Activated T-cell treated with anti-CD3 and anti-CD28 coated beads, Interleukin-2, amount 50 U/mL, for 1 hour (primary cell): Measurements from ENCODE around the gene HLA-DQB2.
A peak's percentile ranks its signal among the peaks of the same experiment; 100 is the strongest.
"Not testable (repeated sequence)": the region's sequence is repeated elsewhere in the genome, so short reads cannot be mapped to it uniquely, and the experiment has no call there.

Experiments
- DNase-seq: peaks from one replicate; pipeline ENCODE4 v3.0.0-alpha.2; 2020

Gene HLA-DQB2

GRCh38 chr6:32763421-32763820, at the start of gene HLA-DQB2:
TSS of gene HLA-DQB2 (minus strand) at chr6:32763532. CDS start at chr6:32763470, 62 bp downstream.
- DNase-seq: no peak

GRCh38 chr6:32809171-32809570, 45.8 kb upstream of the HLA-DQB2 start:
- no peak for DNase-seq

GRCh38 chr6:32807020-32807580, 43.8 kb upstream of the HLA-DQB2 start:
- no peak for DNase-seq

GRCh38 chr6:32805404-32805803, 42.1 kb upstream of the HLA-DQB2 start:
- not testable (repeated sequence) for DNase-seq

GRCh38 chr6:32803416-32803815, 40.1 kb upstream of the HLA-DQB2 start:
- no peak for DNase-seq

GRCh38 chr6:32799740-32800139, 36.4 kb upstream of the HLA-DQB2 start:
- no peak for DNase-seq

- no peak for DNase-seq
These were observed 35.8 kb upstream of the HLA-DQB2 start for GRCh38 chr6:32799168-32799567.

- DNase-seq: peak; percentile 86
These were observed 33.8 kb upstream of the HLA-DQB2 start for GRCh38 chr6:32796848-32797776.

GRCh38 chr6:32794510-32794909, 31.2 kb upstream of the HLA-DQB2 start:
- no peak for DNase-seq

GRCh38 chr6:32792901-32793435, 29.6 kb upstream of the HLA-DQB2 start:
- no peak for DNase-seq

GRCh38 chr6:32790306-32790705, 27.0 kb upstream of the HLA-DQB2 start:
- no peak for DNase-seq

GRCh38 chr6:32785781-32786533, 22.6 kb upstream of the HLA-DQB2 start:
- no peak for DNase-seq

- DNase-seq: not testable (repeated sequence)
These were observed 19.6 kb upstream of the HLA-DQB2 start for GRCh38 chr6:32782923-32783322.

- no peak for DNase-seq
These were observed 15.7 kb upstream of the HLA-DQB2 start for GRCh38 chr6:32779036-32779435.

- no peak for DNase-seq
These were observed 11.7 kb upstream of the HLA-DQB2 start for GRCh38 chr6:32775071-32775470.

GRCh38 chr6:32774426-32774825, 11.1 kb upstream of the HLA-DQB2 start:
- no peak for DNase-seq

- no peak for DNase-seq
These were observed 9.3 kb upstream of the HLA-DQB2 start for GRCh38 chr6:32772656-32773055.

GRCh38 chr6:32764048-32764447, 716 bp upstream of the HLA-DQB2 start:
- DNase-seq: no peak

GRCh38 chr6:32761548-32761947, 1.8 kb downstream of the HLA-DQB2 start:
- no peak for DNase-seq

- no peak for DNase-seq
These were observed 2.3 kb downstream of the HLA-DQB2 start for GRCh38 chr6:32761072-32761471.

GRCh38 chr6:32759669-32760068, 3.7 kb downstream of the HLA-DQB2 start:
- DNase-seq: no peak

GRCh38 chr6:32752580-32752979, 10.8 kb downstream of the HLA-DQB2 start:
- no peak for DNase-seq

GRCh38 chr6:32745649-32746048, 17.7 kb downstream of the HLA-DQB2 start:
- DNase-seq: not testable (repeated sequence)
